Measurements from ENCODE around the gene GCC1.

GCC1 gene, protein sequence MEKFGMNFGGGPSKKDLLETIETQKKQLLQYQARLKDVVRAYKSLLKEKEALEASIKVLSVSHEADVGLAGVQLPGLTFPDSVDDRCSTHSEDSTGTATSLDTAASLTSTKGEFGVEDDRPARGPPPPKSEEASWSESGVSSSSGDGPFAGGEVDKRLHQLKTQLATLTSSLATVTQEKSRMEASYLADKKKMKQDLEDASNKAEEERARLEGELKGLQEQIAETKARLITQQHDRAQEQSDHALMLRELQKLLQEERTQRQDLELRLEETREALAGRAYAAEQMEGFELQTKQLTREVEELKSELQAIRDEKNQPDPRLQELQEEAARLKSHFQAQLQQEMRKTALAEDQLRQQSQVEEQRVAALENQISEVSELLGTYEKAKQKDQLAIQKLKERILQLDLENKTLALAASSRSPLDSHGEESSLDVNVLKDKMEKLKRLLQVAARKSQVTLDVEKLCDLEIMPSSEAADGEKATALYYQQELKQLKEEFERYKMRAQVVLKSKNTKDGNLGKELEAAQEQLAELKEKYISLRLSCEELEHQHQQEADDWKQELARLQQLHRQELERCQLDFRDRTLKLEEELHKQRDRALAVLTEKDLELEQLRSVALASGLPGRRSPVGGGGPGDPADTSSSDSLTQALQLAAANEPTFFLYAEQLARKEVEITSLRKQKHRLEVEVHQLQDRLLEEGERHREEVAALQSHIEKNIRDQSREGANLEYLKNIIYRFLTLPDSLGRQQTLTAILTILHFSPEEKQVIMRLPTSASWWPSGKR

GRCh38 chr7:127585044-127585953 is at the start of gene GCC1:
Gene GCC1, minus strand, starts transcription at chr7:127585596. Its CDS starts 414 bp downstream, at chr7:127585182.
- DNase-seq (ENCODE audit: low read depth) = peak; percentile 88

GRCh38 chr7:127632276-127632910 is 47.0 kb upstream of the GCC1 start:
- DNase-seq (ENCODE audit: low read depth) = peak; percentile 65

GRCh38 chr7:127629268-127629854 is 44.0 kb upstream of the GCC1 start:
- peak; percentile 18 for DNase-seq (ENCODE audit: low read depth)

GRCh38 chr7:127628445-127628844 is 43.0 kb upstream of the GCC1 start:
- DNase-seq (ENCODE audit: low read depth) = no peak

- no peak for DNase-seq (ENCODE audit: low read depth)
Measured at GRCh38 chr7:127625331-127625730, 39.9 kb upstream of the GCC1 start.

DNA sequence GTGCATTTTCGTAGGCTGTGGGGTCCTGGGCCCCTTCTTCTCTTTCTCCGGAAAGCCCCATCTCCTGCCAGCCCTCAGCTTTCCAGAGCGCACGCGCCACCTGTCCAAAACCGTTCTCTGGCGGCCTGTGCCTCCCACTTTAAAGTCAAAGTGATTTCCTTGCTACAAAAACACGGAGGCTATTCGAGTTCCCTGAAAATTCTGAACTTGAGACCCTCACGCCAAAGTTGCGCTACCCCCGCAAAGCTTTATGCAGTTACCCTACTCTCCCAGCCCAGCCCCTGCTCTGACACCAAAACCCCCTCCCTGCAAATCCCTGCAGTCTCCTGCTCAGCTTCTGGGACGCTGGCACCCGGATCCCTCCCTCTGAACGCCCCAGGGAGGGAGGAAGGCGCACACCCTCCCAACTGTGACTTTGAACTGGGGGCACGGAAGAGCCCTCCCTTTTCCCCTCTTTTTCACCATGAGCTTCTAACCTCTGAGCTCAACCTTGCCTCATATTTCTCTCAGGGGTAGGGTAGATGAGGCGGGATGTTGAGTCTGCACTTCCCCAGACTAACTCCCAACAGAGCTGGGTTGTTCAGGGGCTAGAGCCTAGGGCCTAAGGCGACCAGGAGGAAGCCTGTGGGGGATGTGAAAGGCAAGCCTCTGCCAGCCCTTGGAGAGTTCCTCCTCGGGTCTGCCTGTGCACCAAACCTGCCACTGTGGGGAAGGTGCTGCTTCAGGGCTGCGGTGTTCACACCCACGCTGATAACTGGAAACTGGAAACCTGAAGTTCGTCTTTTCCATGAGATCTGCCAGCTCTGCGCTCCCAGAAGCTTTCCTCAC is 35.2 kb upstream of the GCC1 start:
- DNase-seq (ENCODE audit: low read depth) = no peak

GRCh38 chr7:127619681-127620405 is 34.4 kb upstream of the GCC1 start:
- DNase-seq (ENCODE audit: low read depth) = no peak

DNA sequence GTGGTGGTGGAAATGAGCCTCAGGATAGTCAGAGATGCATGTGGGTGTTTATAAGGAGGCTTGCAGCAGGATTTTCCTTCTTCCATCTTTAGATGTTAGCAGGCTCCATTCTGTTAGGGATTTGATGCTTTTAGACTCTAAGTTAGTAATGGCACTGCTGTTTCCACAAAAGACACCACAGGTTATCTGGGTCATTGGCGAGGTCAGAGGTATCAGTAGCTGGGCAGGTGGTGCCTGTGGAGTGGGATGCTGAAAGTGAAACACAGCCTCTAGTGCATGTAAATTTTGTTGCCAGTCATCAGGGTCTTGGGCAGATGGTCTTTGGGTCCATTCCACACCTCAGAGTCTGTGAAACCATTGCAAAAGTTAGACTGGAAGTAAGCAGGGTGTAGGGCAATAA is 33.4 kb upstream of the GCC1 start:
- DNase-seq (ENCODE audit: low read depth) = no peak

GRCh38 chr7:127618042-127618441 is 32.6 kb upstream of the GCC1 start, which contains the start of gene PAX4:
Gene PAX4, minus strand, starts transcription at chr7:127618142. Its CDS starts 2,214 bp downstream, at chr7:127615928.
- DNase-seq (ENCODE audit: low read depth) = no peak

DNA sequence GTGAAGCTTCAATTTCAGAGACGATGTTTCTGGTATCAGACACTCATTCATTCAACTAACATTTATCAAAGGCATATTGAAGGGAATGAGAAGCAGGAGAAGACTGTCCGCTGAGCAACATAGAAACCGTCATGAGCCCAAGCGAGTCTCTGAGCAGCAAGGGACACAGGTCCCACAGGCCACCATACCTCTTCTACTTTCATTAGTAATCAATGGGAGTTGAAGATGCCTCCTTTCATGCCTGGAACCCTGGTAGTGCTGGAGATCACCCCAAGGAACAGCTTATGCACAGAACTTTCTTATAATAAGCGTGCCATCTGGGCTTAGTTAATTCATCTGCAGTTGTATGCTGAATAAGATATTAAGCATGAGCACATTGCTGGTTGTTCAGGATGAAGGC is 31.3 kb upstream of the GCC1 start:
- no peak for DNase-seq (ENCODE audit: low read depth)

DNA sequence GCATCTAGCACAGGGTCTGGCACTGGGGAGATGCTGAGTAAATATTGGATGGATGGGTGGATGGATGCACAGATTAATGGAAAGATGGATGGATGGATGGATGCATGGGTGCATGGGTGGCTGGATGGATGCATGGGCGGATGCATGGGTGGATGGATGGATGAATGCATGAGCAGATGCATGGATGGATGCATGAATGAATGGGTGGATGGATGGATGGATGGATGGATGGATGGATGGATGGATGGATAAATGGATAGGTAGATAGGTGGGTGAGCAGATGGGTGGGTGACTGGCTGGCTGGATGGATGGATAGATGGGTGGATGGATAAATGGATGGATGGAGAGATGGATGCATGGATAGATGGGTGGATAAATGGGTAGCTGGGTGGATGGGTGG is 26.9 kb upstream of the GCC1 start:
- no peak for DNase-seq (ENCODE audit: low read depth)

GRCh38 chr7:127609297-127609696 is 23.9 kb upstream of the GCC1 start:
- DNase-seq (ENCODE audit: low read depth) = no peak

DNA sequence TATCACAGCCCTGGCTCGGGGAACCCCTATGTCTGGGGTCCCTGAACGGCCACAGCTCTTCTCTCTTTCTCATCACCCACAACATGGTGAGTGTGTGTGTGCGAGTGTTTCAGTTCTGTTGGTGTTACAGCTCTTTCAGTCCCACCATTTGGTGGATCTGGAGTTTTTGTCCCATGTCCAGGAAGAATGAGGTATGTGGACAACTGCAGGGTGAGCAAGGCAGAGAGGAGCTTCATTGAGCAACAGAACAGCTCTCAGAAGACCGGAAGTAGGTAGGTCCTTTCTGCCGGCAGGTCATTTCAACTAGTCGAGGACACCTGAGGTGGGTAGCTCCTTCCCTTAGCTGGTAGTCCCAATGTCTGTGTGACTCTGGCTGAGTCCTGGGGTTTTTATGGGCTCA is 23.1 kb upstream of the GCC1 start:
- DNase-seq (ENCODE audit: low read depth) = no peak

- DNase-seq (ENCODE audit: low read depth) = no peak
Measured at GRCh38 chr7:127600885-127601284, 15.5 kb upstream of the GCC1 start.

DNA sequence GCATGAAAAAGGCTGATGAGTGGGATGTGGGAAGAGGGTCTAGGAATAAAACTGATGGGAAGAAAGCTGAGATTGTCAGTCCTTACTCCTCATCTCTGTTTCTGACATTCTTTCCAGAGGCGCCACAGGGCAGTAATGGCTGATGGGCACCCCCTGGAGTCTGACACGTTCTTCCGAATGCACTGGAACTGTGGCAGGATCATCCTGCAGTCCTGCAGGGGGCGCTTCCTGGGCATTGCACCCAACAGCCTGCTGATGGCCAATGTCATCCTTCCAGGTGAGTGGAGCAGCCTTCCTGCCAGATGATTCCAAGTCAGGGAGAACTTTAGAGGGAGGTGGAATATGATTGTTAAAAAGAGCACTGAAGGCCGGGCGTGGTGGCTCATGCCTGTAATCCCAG is 12.9 kb upstream of the GCC1 start:
- DNase-seq (ENCODE audit: low read depth) = peak; percentile 36

DNA sequence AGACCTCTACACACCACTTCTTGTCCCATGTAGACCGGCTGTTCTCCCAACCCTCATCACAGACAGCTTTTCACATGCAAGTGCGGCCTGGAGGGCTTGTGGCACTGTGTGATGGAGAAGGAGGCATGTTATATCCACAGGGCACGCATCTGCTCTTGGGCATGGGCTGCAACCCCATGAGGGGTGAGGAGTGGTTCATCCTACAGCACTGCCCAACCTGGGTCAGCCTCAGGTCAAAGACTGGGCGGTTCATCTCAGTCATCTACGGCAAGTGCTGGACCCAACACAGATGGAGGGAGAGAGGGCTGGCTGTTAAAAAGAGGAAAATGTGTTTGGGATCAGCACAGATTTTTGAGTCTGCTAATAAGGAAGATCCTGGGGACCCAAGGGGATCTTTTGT is 10.3 kb upstream of the GCC1 start:
- DNase-seq (ENCODE audit: low read depth) = no peak

DNA sequence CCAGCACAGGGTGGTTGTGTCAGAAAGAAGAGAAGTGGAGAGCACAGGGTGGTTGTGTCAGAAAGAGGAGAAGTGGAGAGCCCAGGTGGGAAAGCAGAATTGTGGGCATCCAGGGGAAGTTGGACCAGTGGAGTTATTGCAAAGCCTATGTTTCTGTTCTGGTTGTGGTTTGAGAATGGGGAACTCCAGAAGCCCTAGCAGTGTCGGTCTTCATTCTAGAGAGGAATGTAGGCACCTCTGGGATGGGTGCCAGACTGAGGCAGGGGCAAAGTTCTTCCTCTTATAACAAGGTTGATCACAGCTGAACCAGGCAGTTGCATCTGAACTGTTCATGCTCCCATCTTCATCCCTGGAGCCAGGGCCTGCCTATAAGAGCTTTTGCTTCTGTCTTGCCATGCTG is 9.1 kb upstream of the GCC1 start:
- no peak for DNase-seq (ENCODE audit: low read depth)

DNA sequence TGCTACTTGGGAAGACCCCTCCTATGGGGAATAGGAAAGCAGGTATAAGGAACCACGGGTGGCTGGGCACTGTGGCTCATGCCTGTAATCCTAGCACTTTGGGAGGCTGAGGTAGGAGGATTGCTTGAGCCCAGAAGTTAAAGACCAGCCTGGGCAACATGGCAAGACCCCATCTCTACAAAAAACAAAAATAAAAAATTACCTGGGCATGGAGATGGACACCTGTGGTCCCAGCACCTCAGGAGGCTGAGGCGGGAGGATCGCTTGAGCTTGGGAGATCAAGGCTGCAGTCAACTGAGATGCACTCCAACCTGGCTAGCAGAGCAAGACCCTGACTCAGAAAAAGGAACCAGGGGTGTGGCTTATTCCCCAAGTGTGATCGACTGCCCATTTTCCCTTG is 7.2 kb upstream of the GCC1 start:
- DNase-seq (ENCODE audit: low read depth) = no peak

- no peak for DNase-seq (ENCODE audit: low read depth)
Measured at GRCh38 chr7:127591591-127591990, 6.2 kb upstream of the GCC1 start.

- no peak for DNase-seq (ENCODE audit: low read depth)
Measured at GRCh38 chr7:127591189-127591588, 5.8 kb upstream of the GCC1 start.

All from ELR (cell line).